Aortic smooth muscle cell (primary cell): Measurements from ENCODE around the gene BUD31. TPM values are rescaled to one million over a fixed set of nuclear protein-coding genes. Genes with fewer than 3 reads are reported as not detected.

Source experiments
- total RNA-seq: library from RNA; depleted of rRNA; stranded (reverse); fragments of >200 nt; gene quantifications from 2 replicates; pipeline ENCODE4 v1.2.3, GENCODE V29; 2014

The BUD31 gene
- 153 and 167 TPM in 2 replicates for total RNA-seq

GRCh38 chr7:99408379-99409191, at the start of gene BUD31, which contains the start of gene PDAP1:
Gene BUD31, plus strand, starts transcription at chr7:99408969. Its CDS starts 2,124 bp downstream, at chr7:99411093.
Gene PDAP1, minus strand, starts transcription at chr7:99408597. Its CDS starts 49 bp downstream, at chr7:99408548.

GRCh38 chr7:99374111-99375064, 34.4 kb upstream of the BUD31 start, which contains the start of gene ARPC1B:
Gene ARPC1B, plus strand, starts transcription at chr7:99374730. Its CDS starts 10,985 bp downstream, at chr7:99385715.

GRCh38 chr7:99438573-99439480, 30.1 kb downstream of the BUD31 start, which contains the start of the genes CPSF4 and PTCD1:
Gene CPSF4, plus strand, starts transcription at chr7:99438943. Its CDS starts 140 bp downstream, at chr7:99439083.
Gene PTCD1, minus strand, starts transcription at chr7:99438798. Its CDS starts 3,556 bp downstream, at chr7:99435242.

Other genes starting within 250 kb of the BUD31 start
- gene KPNA7, start 200.9 kb upstream of the BUD31 start, total RNA-seq: not detected in 2 replicates
- not detected in 2 replicates for gene MYH16, start 136.1 kb upstream of the BUD31 start, total RNA-seq
- 241 and 242 TPM in 2 replicates for gene ARPC1A, start 83.1 kb upstream of the BUD31 start, total RNA-seq
- gene ARPC1B, start 34.2 kb upstream of the BUD31 start, total RNA-seq: 818 and 938 TPM in 2 replicates
- gene PDAP1, start 372 bp upstream of the BUD31 start, total RNA-seq: 45.3 and 47.7 TPM in 2 replicates
- gene PTCD1, start 29.8 kb downstream of the BUD31 start, total RNA-seq: 5.0 and 6.7 TPM in 2 replicates
- 17.2 and 18.4 TPM in 2 replicates for gene CPSF4, start 30.0 kb downstream of the BUD31 start, total RNA-seq
- 310 and 525 TPM in 2 replicates for gene ATP5MF, start 57.2 kb downstream of the BUD31 start, total RNA-seq
- 5.3 and 7.2 TPM in 2 replicates for gene ZNF789, start 63.9 kb downstream of the BUD31 start, total RNA-seq
- gene ZNF394, start 91.3 kb downstream of the BUD31 start, total RNA-seq: 26.2 TPM in 2 replicates
- gene ZKSCAN5, start 95.7 kb downstream of the BUD31 start, total RNA-seq: 11.6 and 11.8 TPM in 2 replicates
- gene FAM200A, start 143.1 kb downstream of the BUD31 start, total RNA-seq: 4.8 and 5.2 TPM in 2 replicates
- 44.4 and 51.4 TPM in 2 replicates for gene ZNF655, start 149.7 kb downstream of the BUD31 start, total RNA-seq
- gene TMEM225B, start 189.3 kb downstream of the BUD31 start, total RNA-seq: 0.62 and 2.4 TPM in 2 replicates
- gene ZSCAN25, start 208.0 kb downstream of the BUD31 start, total RNA-seq: 8.8 and 10.3 TPM in 2 replicates